Activated CD4-positive, CD25-positive, alpha-beta regulatory T cell treated with anti-CD3 and anti-CD28 coated beads, Interleukin-2, amount 50 U/mL, for 72 hours (primary cell): Measurements from ENCODE around the gene CCDC18.
"Not testable (repeated sequence)": the region's sequence is repeated elsewhere in the genome, so short reads cannot be mapped to it uniquely, and the experiment has no call there.

Source experiments
- DNase-seq: peaks from one replicate; pipeline ENCODE4 v3.0.0; 2021

Gene CCDC18

GRCh38 chr1:93172778-93173177 lies 7.7 kb upstream of the CCDC18 start:
- no peak for DNase-seq

- DNase-seq, result not testable (repeated sequence)
Measured at GRCh38 chr1:93174638-93175037, 5.9 kb upstream of the CCDC18 start.

DNA sequence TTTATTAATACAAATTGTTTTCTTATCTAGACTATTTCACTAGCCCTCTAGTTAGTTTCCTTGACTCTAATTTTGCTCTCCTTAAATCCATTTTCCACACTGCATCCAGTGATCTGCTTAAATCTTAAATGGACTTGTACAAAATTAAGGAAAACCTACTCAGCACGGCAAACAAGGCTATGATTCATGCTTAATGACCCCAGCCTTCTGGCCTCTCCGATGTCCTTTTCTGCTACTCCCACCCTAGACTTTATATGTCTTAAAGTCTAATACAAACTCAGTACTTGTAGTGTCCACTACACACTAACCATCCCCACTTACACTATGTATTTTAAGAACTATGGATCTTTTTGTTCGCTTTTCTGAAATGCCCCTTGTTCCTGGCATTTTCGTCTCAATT lies 2.5 kb upstream of the CCDC18 start:
- DNase-seq, result no peak

- DNase-seq, result no peak
Measured at GRCh38 chr1:93178418-93178817, 2.1 kb upstream of the CCDC18 start.

- DNase-seq, result peak; percentile 90
Measured at GRCh38 chr1:93179886-93180722, 420 bp upstream of the CCDC18 start, which contains the start of gene TMED5. TSS of gene TMED5 (minus strand) at chr1:93180413. CDS start at chr1:93180242, 171 bp downstream.

DNA sequence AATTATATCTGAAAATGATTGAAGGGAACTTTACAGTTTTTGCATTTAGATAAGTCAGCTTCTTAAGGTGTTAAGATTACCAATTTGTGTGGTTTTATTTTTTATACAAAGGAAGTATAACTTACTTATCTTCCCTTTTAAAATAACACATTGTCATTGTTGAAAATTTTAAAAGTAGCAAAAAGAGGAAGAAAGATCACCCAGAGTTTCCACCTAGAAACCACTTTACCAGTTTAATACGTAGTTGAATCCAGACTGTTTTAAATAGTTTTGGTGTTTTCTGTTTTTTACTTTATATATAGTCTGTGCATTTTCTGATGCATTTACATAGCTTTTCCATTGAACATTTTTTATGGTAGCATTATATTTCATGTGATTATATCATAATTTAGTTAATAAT lies 6.1 kb downstream of the CCDC18 start:
- DNase-seq, result no peak

DNA sequence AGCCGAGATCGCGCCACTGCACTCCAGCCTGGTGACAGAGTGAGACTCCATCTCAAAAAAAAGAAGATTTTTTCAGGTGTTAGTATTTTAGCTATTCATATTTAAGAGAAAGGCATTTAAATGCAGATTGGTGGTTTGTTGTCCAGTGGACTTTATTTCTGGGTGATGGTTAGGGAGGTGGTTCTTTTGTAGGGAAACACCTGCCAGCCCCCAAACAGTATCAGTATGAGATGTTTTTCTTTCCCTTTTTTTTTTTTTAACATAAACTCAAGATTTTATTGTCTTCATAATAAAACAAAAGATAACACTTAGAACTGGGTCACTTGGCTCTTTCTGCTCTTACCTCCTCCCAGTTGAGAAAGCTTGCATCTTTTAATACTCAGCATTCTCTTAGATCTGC lies 9.9 kb downstream of the CCDC18 start:
- no peak for DNase-seq

DNA sequence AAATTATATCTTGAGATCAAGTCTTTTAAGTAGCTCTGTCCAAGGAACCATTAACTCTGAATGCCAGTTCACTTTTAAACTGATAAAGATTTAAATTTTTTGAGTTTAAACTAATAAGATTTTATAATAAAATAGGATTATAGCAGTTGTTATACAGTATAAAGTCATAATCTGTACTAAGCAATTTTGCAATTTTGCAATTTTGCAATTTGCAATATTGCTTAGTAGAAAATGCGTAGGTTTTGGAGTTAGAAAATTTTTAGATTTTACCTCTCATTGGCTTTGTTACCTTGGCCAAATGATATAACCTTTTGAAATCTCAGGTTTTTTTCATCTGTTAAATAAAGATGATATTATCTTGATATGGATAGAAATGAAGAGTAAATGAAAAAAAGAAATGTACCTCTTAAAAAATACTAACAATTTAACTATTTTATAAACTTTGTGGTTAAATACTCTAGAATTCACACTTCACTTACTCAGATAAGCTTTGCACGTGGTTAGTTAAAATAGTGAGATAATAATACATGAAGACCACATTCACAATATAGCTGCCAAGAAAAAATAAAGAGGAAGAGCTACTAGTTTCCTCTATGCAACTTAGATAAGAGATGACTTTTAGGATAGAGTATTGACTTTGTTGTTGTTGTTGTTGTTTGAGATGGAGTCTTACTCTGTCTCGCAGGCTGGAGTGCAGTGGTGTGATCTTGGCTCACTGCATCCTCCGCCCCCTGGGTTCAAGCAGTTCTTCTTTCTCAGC lies 13.9 kb downstream of the CCDC18 start:
- DNase-seq, result no peak

- no peak for DNase-seq
Measured at GRCh38 chr1:93196591-93196990, 16.1 kb downstream of the CCDC18 start.

- DNase-seq, result no peak
Measured at GRCh38 chr1:93199150-93199549, 18.6 kb downstream of the CCDC18 start.

DNA sequence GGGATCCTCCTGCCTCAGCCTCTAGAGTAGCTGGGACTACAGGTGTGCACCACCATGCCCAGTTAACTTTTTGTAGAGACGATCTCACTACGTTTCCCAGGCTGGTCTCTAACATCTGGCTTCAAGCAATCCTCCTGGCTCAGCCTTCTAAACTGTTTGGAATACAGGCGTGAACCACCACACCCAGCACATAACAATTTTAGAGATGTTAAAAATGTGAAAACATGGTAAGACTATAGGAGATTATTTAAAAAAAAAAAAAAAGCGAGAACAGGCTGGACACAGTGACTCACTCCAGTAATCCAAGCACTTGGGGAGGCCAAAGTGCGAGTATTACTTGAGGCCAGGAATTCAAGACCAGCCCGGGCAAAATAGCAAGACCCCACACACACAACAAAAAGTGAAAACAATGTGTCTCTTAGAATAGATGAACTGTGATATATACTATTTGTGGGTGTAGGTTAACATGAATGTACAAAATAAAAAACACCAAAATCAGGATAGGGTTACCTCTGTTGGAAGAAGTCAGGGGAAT lies 19.6 kb downstream of the CCDC18 start:
- no peak for DNase-seq

- no peak for DNase-seq
Measured at GRCh38 chr1:93200714-93201113, 20.2 kb downstream of the CCDC18 start.

GRCh38 chr1:93205892-93206566 lies 25.5 kb downstream of the CCDC18 start:
- no peak for DNase-seq

- DNase-seq, result no peak
Measured at GRCh38 chr1:93206567-93206954, 26.0 kb downstream of the CCDC18 start.

DNA sequence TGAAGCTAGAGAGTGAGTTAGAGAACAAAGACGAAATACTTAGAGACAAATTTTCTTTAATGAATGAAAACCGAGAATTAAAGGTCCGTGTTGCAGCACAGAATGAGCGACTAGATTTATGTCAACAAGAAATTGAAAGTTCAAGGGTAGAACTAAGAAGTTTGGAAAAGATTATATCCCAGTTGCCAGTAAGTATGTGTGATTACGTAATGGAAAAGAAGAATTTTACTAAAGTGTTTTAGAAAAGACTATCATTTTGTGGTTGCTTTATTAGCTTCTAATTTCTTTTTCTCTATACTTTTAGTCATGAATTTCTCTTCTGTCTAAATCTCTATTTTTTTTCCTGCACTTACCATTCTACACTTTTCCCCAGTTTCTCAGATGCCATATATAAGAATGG lies 26.7 kb downstream of the CCDC18 start:
- no peak for DNase-seq

DNA sequence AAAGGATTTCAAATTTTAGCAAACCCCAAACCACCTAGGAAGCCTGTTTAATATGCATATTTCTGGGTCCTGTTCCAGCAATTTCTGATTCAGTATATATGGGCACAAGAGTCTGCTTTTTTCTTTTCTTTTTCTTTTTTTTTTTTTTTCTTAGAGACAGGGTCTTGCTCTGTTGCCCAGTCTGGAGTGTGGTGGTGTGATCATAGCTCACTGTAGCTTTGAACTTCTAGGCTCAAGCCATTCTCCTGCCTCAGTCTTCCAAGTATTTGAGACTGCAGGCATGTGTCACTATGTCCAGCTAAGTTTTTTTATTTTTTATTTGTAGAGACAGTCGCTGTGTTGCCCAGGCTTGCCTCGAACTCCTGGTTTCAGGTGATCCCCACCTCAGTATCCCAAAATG lies 34.8 kb downstream of the CCDC18 start:
- no peak for DNase-seq

DNA sequence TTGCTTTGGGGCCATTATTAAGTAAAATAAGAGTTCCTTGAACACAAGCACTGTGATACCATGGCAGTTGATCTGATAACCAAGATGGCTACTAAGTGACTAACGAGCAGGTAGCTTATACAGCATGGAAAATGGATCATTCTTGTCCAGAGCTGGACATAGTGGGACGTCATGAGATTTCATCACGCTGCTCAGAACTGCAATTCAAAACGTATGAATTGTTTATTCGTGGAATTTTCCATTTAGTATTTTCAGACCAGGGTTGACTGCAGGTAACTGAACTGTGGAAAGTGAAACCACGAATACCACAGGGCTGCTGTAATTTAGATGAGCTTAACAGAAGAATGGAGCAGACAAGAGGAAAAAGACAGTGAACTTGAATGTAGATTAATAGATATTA lies 38.9 kb downstream of the CCDC18 start:
- DNase-seq, result no peak

DNA sequence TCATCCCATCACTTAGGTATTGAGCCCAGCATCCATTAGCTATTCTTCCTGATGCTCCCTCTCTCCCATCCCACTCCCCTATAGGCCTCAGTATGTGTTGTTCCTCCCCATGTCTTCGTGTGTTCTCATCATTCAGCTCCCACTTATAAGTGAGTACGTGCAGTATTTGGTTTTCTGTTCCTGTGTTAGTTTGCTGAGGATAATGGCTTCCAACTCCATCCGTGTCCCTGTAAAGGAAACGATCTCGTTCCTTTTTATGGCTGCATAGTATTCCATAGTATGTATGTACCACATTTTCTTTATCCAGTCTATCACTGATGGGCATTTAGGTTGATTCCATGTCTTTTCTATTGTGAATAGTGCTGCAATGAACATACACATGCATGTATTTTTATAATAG lies 40.2 kb downstream of the CCDC18 start:
- not testable (repeated sequence) for DNase-seq

- DNase-seq, result no peak
Measured at GRCh38 chr1:93221913-93222312, 41.4 kb downstream of the CCDC18 start.

DNA sequence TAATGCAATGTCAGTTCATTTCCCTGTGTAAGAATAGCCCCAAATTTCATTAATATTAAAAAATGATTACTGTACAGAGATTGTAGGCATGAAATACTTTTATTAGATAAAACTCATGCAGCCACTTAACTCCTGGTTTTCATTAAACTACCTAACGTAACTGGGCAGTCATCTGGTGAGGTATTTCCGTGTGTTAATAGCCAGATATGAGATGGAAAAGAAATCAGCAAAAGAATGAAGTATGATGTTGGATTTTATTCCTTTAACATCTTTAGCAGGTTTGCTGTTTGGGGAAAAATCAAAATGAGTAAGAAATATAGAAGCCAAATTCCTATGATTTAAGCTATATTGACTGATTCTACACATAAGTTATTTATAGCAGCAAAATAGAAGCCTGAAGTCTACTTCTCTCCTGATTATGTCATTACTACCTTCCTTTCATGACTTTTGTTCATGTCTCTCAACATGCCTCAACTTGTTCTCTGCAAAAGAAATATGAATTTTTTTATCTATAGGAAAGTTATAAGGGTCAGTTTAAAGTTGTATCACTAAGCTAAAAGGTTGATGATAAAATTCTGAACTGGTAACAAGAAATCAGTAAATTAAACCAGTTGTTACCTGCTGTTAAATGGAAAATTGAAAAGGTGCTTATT lies 42.6 kb downstream of the CCDC18 start:
- no peak for DNase-seq

DNA sequence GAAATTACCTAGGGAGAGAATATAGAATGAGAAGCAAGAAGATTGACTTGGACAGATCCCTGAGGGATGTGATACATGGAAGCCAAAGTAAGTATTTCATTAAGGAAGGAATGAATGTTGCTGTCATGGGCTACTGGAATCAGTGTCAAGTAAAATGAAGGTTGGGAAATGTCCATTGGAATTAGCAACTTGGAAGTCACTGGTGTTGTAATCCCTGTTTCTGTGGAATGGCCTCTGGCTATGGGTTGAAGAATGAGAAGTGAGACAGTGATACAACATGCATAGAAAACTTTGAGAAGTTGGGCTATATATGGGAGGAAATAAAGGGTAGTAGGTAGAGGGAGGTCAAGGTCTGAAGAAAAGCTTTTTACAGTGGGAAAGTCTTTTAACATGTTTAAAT lies 54.7 kb downstream of the CCDC18 start:
- DNase-seq, result no peak

DNA sequence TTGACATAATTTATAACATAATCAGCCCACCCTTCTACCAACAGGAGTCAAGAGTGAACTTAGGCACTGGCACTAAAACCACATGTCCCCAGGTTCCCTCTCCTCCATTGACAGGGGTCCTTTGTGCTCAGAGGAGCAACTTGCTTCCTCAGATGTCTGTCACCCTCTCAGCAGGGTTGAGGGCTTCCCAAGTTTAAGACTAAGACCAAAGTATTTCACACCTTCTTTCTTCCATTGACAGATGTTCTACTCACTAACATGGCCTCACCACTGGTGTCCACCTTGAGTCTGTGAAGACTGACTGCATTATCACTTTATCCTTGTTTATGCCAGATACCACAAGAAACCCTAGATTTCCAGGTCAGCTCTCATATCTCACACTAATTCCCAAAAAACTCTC lies 56.5 kb downstream of the CCDC18 start:
- no peak for DNase-seq

GRCh38 chr1:93238425-93238824 lies 57.9 kb downstream of the CCDC18 start:
- DNase-seq, result no peak
